Spleen (tissue), 11 donors: ENCODE results near the gene PIK3CB. TPM values are rescaled to one million over a fixed set of nuclear protein-coding genes. Genes with fewer than 3 reads are reported as not detected.

Source experiments
- DNase-seq: peaks from one replicate; pipeline ENCODE4 v3.0.0-alpha.2; 2020
- H3K27ac ChIP-seq, 8 donors: fragments of 200-600 bp; sonication (generic) in 7 of 8; 1 replicate in 4 of 8; 2 replicates in 4 of 8; pipeline versions ENCODE4 v1.5.0 to v1.8.0; 2016 to 2021; ENCODE audit warnings: inconsistent platforms in 4 of 8, mild to moderate bottlenecking in 4 of 8, moderate library complexity in 1 of 8
- H3K27me3 ChIP-seq, 7 donors: fragments of 200-600 bp; sonication (generic) in 6 of 7; replicated peaks in 1 of 7; 1 replicate in 4 of 7; 2 replicates in 3 of 7; pipeline versions ENCODE4 v1.5.0 to v1.8.0; 2016 to 2021; ENCODE audit warnings: inconsistent platforms in 3 of 7, mild to moderate bottlenecking in 1 of 7
- H3K36me3 ChIP-seq, 6 donors: fragments of 200-600 bp; sonication (generic) in 5 of 6; 1 replicate in 4 of 6; 2 replicates in 2 of 6; pipeline versions ENCODE4 v1.5.0 to v1.8.0; 2016 to 2021; ENCODE audit warnings: inconsistent platforms in 2 of 6
- H3K4me1 ChIP-seq, 6 donors: fragments of 200-600 bp; sonication (generic) in 5 of 6; 1 replicate in 3 of 6; 2 replicates in 3 of 6; pipeline versions ENCODE4 v1.5.0 to v1.8.0; 2016 to 2021; ENCODE audit warnings: inconsistent platforms in 3 of 6
- H3K4me3 ChIP-seq, 8 donors: fragments of 200-600 bp; sonication (generic) in 7 of 8; 1 replicate in 4 of 8; 2 replicates in 4 of 8; pipeline versions ENCODE4 v1.5.0 to v1.8.0; 2016 to 2021; ENCODE audit warnings: inconsistent platforms in 4 of 8, mild to moderate bottlenecking in 4 of 8, moderate library complexity in 2 of 8
- H3K9me3 ChIP-seq, 8 donors: fragments of 200-600 bp; sonication (generic) in 7 of 8; 1 replicate in 4 of 8; 2 replicates in 4 of 8; pipeline versions ENCODE4 v1.5.0 to v1.8.0; 2016 to 2021; ENCODE audit warnings: inconsistent platforms in 4 of 8
- POLR2A ChIP-seq, 3 donors: fragments of 450-650 bp; IDR thresholded peaks; one replicate each; pipeline ENCODE4 v1.5.1; 2017; ENCODE audit warnings: antibody characterized with exemption in 3 of 3, mild to moderate bottlenecking in 1 of 3
- POLR2AphosphoS5 ChIP-seq, 3 donors: sonication (generic); formaldehyde crosslinking; IDR thresholded peaks; one replicate each; pipeline ENCODE4 v1.5.1; 2017; ENCODE audit warnings: antibody characterized with exemption in 3 of 3
- WGBS, 5 donors: extraction: QIAGEN DNeasy Blood & Tissue Kit in 3 of 5; methylation state at CpG; one replicate each; pipeline versions ENCODE4 v1.1.5 to v1.1.7; 2013 to 2018; 5-methylcytosine and 5-hydroxymethylcytosine counted together
- intact Hi-C: fragments of 100-400 bp; cut with DNase I; formaldehyde crosslinking; loops from one replicate; pipeline ENCODE4 v1.15.0; 2023; ENCODE audit warnings: low total_unique reads
- polyA plus RNA-seq, 3 donors: library from polyadenylated mRNA; stranded (reverse); fragments of 200-250 nt; gene quantifications; one replicate each; pipeline ENCODE4 v1.2.1, GENCODE V29; 2013
- total RNA-seq, 7 donors: library from RNA; depleted of rRNA in 3 of 7; stranded (reverse); fragments of >200 nt in 3 of 7; fragmentation: NEBNext Ultra II Directional in 4 of 7; extraction: Animal tissue kit (Norgen Biotek cat#: 25700) in 4 of 7; gene quantifications; one replicate each; pipeline versions ENCODE4 v1.1.0 to v1.2.1, GENCODE V29; 2016 to 2021
- TF ChIP-seq, protein P1 (sequence below), 11 experiments: fragments of 200-600 bp in 7 of 11; fragments of 450-650 bp in 4 of 11; sonication (generic) in 4 of 11; IDR thresholded peaks in 8 of 11; conservative IDR thresholded peaks in 3 of 11; 1 replicate in 7 of 11; 2 replicates in 4 of 11; pipeline versions ENCODE4 v1.4.0 to v1.8.0; 2016 to 2021; ENCODE audit warnings: antibody characterized with exemption in 11 of 11, inconsistent platforms in 4 of 11, mild to moderate bottlenecking in 1 of 11
- donor health status: healthy with polysubstance abuse.
- donor health status: DM: no; HTN: no; CAD: no; lungs with moderate emphysema.
- donor health status: DM: no; HTN: no; CAD: no.
- donor health status: Bipolar disorder and iron deficiency.
- donor health status: healthy.
- donor health status: DM: no; HTN: no; CAD: no.
- donor health status: DM: yes; HTN: yes; CAD: no.

PIK3CB gene
- total and polyA plus RNA-seq, 10 donors, result 4.6 to 43.8 (median 34.4) TPM

GRCh38 chr3:138854940-138855339 lies 20.2 kb upstream of the PIK3CB start:
- Histone ChIP-seq H3K36me3 (no peaks in the 10 kb centered on the region), H3K4me3 (no peak overlapping the region), H3K27me3 (no peaks in the 10 kb centered on the region), H3K4me1 (peaks cover 0 to 4% (median 0%) of the 10 kb centered on the region in 6 donors), H3K27ac (no peak overlapping the region), H3K9me3 (no peaks in the 10 kb centered on the region)
- peak; percentile 7 for DNase-seq
- 90 to 97% (median 94%) methylated on average over 7 of the region's 7 CpGs for WGBS, 5 donors
- intact Hi-C loops, result no loop called here
- TF ChIP-seq POLR2AphosphoS5 (IDR thresholded peaks at IDR 0.05) (no peak), POLR2A (IDR thresholded peaks at IDR 0.05) (no peak)
- TF ChIP-seq, protein P1, sequence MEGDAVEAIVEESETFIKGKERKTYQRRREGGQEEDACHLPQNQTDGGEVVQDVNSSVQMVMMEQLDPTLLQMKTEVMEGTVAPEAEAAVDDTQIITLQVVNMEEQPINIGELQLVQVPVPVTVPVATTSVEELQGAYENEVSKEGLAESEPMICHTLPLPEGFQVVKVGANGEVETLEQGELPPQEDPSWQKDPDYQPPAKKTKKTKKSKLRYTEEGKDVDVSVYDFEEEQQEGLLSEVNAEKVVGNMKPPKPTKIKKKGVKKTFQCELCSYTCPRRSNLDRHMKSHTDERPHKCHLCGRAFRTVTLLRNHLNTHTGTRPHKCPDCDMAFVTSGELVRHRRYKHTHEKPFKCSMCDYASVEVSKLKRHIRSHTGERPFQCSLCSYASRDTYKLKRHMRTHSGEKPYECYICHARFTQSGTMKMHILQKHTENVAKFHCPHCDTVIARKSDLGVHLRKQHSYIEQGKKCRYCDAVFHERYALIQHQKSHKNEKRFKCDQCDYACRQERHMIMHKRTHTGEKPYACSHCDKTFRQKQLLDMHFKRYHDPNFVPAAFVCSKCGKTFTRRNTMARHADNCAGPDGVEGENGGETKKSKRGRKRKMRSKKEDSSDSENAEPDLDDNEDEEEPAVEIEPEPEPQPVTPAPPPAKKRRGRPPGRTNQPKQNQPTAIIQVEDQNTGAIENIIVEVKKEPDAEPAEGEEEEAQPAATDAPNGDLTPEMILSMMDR (IDR thresholded peaks at IDR 0.05 in 8 of 11, conservative IDR thresholded peaks at IDR 0.05 in 3 of 11), result no peak

DNA sequence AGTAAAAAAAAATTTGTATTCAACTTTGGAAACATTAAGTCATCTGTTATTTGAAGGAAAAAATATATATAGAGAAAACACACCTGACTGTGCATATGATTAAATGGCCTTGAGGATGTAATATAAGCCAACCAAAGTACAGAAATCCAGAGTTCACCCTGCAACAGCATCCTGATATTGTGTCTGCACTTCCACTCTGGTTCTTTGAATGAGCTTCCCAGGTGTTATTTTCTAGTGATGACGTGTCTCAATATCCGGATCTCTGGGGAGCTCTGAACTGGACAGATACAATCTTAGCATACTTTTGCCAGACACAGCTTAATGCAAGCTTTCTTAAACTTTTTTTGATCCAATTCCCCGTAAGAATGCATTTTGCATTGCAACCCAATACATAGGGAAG lies 19.5 kb upstream of the PIK3CB start:
- TF ChIP-seq POLR2A (IDR thresholded peaks at IDR 0.05), result no peak
- TF ChIP-seq POLR2AphosphoS5 (IDR thresholded peaks at IDR 0.05), result no peak
- TF ChIP-seq, protein P1 (IDR thresholded peaks at IDR 0.05 in 8 of 11, conservative IDR thresholded peaks at IDR 0.05 in 3 of 11), result no peak
- H3K9me3 ChIP-seq, result no peaks in the 10 kb centered on the region
- H3K27me3 ChIP-seq, result no peaks in the 10 kb centered on the region
- H3K36me3 ChIP-seq, result no peaks in the 10 kb centered on the region
- intact Hi-C loops, result no loop called here
- WGBS, 5 donors, result 82 to 87% (median 83%) methylated on average over 3 of the region's 3 CpGs
- H3K4me3 ChIP-seq, result no peak overlapping the region
- DNase-seq, result no peak
- peaks cover 0 to 4% (median 0%) of the 10 kb centered on the region in 6 donors for H3K4me1 ChIP-seq
- H3K27ac ChIP-seq, result no peak overlapping the region

DNA sequence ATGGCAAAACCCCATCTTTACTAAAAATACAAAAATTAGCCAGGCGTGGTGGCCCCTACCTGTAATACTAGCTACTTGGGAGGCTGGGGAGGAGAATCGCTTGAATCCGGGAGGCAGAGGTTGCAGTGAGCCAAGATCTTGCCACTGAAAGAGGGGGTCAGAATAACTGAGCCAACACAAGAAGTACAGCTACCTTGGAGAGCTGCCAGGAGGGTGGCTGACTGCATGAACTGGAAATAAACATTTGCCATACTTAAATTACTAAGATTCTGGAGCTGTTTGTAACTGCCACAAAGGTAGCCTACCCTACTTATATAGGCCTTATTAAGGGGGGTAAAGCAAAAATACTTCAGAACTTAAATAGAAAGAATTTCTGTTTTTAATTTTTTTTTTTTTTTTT lies 15.4 kb upstream of the PIK3CB start:
- WGBS, 5 donors, result 82 to 94% (median 92%) methylated on average over 3 of the region's 3 CpGs
- TF ChIP-seq POLR2AphosphoS5 (IDR thresholded peaks at IDR 0.05) (no peak), POLR2A (IDR thresholded peaks at IDR 0.05) (no peak)
- TF ChIP-seq, protein P1 (IDR thresholded peaks at IDR 0.05 in 8 of 11, conservative IDR thresholded peaks at IDR 0.05 in 3 of 11), result no peak

DNA sequence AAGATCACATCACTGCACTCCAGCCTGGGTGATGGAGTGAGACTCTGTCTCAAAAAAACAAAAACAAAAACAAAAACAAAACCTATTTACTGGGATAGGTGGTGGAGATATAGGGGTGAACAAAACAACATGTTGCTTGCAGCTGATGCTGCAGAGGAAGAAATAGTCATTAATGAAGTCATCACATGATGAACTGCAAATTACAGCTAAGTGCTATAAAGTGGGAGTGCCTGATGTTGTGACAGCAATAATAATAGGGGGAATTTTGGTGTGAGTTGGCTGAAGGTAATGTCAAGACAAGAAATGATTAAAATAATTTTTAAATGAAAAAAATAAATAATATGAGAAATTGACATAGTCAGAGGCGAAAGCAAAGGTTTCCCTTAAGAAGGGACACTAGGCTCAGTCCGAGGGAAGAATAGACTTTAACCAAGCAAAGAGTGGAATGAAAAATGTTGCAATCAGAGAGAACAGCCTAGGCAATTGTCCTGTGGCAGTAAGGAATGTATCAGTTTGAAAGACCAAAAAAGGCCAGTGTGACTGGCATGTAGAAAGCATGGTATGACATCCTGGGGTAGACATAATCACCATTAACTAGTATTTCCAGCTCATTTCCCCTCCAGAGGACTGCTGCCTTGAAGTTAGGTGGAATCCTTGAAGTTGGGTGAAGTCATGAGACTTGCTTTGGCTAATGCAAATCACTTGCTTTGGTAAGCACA lies 14.7 kb upstream of the PIK3CB start:
- Histone ChIP-seq H3K9me3 (no peaks in the 10 kb centered on the region), H3K27me3 (no peaks in the 10 kb centered on the region), H3K36me3 (no peaks in the 10 kb centered on the region), H3K27ac (no peak overlapping the region), H3K4me1 (peaks cover 0 to 11% (median 4%) of the 10 kb centered on the region in 6 donors), H3K4me3 (no peak overlapping the region)
- TF ChIP-seq, protein P1 (IDR thresholded peaks at IDR 0.05 in 8 of 11, conservative IDR thresholded peaks at IDR 0.05 in 3 of 11), result no peak
- no peak for TF ChIP-seq POLR2AphosphoS5 (IDR thresholded peaks at IDR 0.05)
- TF ChIP-seq POLR2A (IDR thresholded peaks at IDR 0.05), result no peak
- no peak for DNase-seq
- intact Hi-C loops, result no loop called here
- WGBS, 5 donors, result 82 to 94% (median 87%) methylated on average over 2 of the region's 2 CpGs

More for the DNA sequence above, 15.4 kb upstream of the PIK3CB start:
- Histone ChIP-seq H3K36me3 (no peaks in the 10 kb centered on the region), H3K9me3 (no peaks in the 10 kb centered on the region), H3K4me3 (no peak overlapping the region), H3K27ac (no peak overlapping the region), H3K27me3 (no peaks in the 10 kb centered on the region), H3K4me1 (peaks cover 0 to 8% (median 1%) of the 10 kb centered on the region in 6 donors)
- intact Hi-C loops, result no loop called here
- DNase-seq, result peak; percentile 23
